ENCODE data around the gene SLC1A1.

DNA sequence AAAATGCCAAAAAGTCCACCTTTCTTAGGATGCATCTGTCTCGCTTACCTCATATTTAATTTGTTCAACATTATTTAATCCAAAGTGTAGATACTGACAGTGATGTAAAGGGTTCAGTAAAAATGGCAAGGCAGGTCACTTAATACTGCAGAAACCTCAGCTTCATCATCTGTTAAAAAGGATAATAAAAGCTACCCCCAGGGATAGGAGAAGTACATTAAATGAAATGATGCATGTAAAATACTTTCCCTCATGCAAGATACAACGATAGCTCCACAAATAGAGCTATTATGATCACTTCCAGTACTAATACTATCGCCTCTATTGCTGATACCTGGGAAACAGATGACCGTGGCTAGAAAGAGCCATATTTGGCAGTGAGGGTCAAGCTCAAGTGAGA, 82.9 kb downstream of the SLC1A1 start:
- TF ChIP-seq, protein P1, sequence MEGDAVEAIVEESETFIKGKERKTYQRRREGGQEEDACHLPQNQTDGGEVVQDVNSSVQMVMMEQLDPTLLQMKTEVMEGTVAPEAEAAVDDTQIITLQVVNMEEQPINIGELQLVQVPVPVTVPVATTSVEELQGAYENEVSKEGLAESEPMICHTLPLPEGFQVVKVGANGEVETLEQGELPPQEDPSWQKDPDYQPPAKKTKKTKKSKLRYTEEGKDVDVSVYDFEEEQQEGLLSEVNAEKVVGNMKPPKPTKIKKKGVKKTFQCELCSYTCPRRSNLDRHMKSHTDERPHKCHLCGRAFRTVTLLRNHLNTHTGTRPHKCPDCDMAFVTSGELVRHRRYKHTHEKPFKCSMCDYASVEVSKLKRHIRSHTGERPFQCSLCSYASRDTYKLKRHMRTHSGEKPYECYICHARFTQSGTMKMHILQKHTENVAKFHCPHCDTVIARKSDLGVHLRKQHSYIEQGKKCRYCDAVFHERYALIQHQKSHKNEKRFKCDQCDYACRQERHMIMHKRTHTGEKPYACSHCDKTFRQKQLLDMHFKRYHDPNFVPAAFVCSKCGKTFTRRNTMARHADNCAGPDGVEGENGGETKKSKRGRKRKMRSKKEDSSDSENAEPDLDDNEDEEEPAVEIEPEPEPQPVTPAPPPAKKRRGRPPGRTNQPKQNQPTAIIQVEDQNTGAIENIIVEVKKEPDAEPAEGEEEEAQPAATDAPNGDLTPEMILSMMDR (IDR thresholded peaks at IDR 0.05): no peak
- no peak for TF ChIP-seq POLR2A (IDR thresholded peaks at IDR 0.05)

Data from uterus (tissue), 2 donors.